Measurements from ENCODE around the gene CHMP6.

DNA sequence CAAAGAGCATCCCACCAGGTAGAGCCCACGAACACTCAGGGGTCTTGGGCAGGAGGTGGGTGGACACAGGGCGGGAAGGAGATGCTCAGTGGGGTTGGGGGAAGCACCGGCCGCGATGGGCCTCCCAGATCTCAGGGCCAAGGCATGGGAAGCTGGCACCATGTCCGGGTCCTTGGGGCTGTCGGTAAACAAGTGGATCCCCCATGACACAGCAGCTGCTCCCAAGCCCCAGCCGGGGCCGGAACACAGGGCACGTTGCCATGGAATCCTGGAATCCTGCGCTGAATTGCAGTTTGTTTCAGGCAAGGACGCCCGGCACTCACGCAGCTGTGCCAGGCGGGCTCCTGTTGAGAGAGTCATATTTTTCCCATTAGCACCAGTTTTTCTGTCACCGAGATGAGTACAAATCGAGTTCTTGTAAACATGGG, 23.0 kb upstream of the CHMP6 start:
- no peak for TF ChIP-seq CTCF (IDR thresholded peaks at IDR 0.05)
- no peak for TF ChIP-seq POLR2A (IDR thresholded peaks at IDR 0.05)

Measured in tibial nerve (tissue), 3 donors.